Fibroblast of skin of abdomen (primary cell): Measurements from ENCODE around the gene SHD.
"Not testable (repeated sequence)": the region's sequence is repeated elsewhere in the genome, so short reads cannot be mapped to it uniquely, and the experiment has no call there.

Experiments used
- DNase-seq: peaks from one replicate; pipeline ENCODE4 v3.0.0-alpha.2; 2013

Gene SHD

DNA sequence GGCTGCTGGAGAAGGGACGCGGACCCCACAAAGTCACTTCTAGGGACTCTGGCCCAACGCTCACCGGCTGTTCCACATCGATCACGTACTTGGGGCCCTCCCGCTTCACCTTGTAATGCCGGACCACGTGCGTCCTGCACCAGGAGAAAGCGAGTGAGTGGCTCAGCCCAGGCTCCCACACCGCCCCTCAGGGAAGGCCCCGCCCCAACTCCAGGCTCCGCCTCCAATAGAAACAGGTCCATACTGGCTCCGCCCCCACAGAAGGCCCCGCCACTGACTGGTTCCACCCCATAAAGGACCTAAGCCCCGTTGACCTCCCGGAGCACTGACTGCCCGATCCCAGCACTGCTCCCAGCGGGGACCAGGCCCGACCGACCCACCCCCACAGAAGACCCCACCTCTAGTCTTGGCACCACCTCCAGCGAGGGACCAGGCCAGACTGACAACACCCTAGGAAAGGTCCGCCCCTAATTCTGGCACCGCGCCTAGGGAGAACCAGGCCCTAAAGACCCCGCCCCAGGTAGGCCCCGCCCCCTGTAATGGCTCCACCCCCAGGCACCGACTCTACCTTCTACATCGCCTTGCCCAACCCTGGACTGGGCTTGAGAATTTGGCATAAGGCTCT lies 48.3 kb downstream of the SHD start:
- DNase-seq = peak; percentile 55

DNA sequence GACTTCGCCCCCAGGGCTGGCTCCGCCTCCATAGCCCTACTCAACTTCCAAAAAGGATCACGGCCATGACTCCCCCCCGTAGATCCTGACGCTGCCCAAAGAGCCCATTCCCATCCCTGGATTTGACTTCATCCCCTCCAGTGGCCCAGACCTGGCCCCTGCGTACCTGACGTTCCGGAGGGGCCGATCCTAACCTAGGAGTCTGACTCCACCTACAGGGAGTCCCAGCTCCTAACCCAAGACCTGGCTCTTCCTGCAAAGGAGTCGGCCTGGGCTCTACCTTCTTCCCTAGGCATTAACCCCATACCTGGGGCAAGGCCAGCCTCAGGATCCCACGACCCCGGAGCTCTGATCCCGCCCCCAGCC lies 48.8 kb downstream of the SHD start:
- no peak for DNase-seq

DNA sequence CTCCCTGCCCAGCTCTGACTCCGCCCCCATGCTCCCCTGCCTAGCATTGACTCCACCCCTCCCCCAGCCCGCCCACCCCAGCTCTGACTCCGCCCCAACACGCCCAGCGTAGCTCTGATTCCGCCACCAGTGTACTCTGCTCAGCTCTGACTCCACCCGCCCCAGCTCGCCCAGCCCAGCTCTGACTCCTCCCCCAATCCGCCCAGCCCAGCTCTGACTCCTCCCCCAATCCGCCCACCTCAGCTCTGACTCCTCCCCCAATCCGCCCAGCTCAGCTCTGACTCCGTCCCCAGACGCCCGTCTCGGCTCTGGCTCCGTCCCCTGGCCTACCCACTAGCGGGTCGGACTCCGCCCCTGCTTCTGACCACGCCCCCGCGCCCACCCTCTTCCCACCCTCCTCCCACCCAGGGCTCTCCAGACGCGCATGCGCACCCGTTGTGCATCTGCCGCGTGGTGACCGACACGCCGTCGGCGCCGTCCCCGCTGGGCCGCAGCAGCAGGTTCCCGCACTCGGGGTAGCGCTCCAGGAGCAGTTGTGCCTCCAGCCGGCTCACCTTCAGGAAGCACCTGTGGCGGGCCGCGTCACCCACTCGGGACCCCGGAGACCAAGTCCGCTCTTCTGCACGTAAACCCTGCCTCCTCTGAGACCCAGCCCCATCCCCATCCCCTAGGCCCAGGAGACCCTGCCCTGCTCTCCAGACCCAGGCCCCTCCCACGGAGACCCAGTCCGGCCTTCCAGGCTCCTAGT lies 49.4 kb downstream of the SHD start:
- peak; percentile 96 for DNase-seq

DNA sequence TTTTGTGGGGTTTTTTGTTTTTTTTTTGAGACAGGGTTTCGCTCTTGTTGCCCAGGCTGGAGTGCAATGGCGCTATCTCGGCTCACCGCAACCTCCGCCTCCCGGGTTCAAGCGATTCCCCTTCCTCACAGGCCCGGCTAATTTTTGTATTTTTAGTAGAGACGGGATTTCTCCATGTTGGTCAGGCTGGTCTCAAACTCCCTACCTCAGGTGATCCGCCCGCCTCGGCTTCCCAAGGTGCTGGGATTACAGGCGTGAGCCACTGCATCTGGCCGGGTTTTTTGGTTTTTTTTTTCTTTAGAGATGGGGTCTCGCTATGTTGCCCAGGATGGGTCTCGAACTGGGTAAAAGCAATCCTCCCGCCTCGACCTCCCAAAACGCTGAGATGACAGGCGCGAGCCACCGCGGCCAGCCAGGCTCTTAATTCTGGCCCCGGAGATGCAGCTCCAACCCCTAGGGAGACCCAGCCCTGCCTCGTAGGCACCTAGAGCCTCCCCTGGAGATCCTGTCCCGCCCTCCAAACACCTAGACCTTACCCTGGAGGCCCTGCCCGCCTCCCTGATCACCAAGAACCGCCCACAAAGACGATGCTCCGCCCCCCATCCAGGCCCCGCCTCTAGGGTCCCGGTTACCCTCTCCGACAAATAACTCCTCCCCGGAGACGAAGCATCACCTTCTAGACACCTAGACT lies 50.1 kb downstream of the SHD start:
- not testable (repeated sequence) for DNase-seq

DNA sequence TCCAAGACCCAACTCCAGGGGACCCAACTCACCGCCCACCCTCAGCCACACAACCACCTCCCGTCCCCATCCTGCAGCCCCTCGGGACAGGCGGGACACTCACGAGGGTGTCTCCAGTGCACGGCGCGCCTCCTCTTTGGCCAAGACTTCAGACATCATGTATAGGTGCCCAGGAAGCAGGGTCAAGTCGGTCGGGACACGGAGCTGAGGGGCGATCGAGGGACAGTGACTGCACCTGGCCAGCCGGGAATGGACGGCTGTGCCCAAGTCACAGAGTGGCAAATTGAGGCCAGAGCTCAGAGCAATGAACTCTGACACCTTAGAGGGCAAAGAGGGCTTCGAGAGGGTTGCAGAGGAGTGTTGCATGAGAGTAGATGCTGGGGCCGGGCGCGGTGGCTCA lies 50.8 kb downstream of the SHD start:
- DNase-seq = no peak

DNA sequence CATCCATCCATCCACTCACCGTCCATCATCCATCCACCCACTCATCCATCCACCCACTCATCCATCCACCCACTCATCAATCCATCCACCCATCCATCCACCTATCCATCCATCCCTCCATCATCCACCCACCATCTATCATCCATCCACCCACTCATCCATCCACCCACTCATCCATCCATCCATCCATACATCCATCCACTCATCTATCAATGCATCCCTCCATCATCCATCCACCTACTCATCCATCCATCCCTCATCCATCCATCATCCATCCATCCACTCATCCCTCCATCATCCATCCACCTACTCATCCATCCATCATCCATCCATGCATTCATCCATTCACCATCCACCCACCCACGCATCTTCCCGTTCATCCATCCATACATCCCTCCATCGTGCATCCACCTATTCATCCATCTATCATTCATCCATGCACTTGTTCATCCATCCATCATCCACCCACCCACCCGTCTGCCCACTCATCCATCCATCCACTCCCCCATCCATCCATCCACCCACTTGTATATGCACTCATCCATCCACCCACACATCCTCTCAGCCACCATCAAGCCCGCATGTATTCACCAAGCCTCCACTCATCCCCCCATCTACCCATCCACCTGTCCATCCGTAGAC lies 56.0 kb downstream of the SHD start:
- DNase-seq = no peak

DNA sequence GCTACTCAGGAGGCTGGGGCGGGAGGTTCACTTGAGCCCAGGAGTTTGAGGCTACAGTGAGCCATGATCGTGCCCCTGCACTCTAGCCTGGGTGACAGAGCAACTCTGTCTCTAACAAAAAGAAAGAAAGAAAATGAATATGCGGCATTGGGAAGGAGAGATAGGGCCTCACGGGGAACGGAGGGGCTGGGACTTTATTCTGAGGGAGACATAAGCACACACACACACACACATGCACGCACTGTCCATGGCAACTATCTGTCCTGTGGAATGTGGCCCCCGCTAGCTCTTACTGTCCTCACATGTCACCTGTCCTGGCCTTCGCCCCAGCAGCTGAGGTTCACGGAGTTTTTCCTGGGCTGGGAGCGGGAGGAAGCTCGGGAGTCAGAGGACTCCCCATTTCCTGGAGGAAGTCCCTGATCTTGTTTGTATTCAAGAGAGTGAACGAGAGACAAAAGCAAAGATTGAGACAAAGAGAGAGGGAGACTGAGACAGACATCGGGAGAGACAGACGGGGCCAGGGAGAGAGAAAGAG lies 58.9 kb downstream of the SHD start:
- DNase-seq = peak; percentile 5

DNA sequence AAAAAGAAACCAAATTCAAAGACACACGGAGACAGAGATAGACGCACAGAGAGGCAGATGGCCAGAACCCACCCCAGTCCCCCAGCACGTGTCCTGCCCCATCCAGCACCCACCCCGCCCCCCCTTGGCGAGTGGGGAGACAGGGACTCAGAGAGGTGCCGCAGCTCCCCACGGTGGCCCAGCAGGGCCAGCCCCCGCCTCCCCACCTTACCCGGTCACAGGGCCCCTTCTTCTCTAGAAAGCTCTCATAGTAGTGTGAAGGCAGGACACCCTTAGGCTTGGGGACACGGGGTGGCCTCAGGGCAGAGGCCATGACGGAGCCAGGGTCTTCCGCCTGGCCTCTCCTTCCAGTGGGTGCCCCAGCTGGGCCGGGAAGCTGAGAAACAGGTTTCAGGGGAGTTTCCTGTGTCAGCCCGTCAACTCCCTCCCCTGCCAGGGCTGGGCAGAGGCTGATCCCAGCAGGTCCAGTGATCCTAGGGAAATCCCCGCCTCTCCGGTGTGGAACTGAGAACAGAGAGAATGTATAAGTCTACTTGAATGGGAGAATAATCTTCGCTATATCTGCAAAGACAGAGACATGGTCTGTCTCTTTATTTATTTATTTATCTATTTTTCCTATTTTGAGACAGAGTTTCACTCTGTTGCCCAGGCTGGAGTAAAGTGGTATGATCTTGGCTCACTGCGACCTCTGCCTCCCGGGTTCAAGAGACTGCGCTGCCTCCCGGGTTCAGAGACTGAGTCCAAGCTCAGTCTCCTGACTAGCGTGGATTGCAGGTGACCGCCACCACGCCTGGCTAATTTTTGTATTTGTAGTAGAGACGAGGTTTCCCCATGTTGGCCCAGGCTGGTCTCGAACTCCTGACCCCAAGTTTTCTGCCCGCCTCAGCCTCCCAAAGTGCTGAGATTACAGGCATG lies 59.6 kb downstream of the SHD start, which contains the start of gene STAP2:
TSS of gene STAP2 (minus strand) at position 387 of the 915 bp plus-strand sequence. CDS start at position 313, 74 bp downstream.
- no peak for DNase-seq
